ENCODE results near the gene UNC5A. TPM values are rescaled to one million over a fixed set of nuclear protein-coding genes. Genes with fewer than 3 reads are reported as not detected.
A peak's percentile ranks its signal among the peaks of the same experiment; 100 is the strongest.

The UNC5A gene
- total RNA-seq, 2 experiments from 2014 or later: not detected

DNA sequence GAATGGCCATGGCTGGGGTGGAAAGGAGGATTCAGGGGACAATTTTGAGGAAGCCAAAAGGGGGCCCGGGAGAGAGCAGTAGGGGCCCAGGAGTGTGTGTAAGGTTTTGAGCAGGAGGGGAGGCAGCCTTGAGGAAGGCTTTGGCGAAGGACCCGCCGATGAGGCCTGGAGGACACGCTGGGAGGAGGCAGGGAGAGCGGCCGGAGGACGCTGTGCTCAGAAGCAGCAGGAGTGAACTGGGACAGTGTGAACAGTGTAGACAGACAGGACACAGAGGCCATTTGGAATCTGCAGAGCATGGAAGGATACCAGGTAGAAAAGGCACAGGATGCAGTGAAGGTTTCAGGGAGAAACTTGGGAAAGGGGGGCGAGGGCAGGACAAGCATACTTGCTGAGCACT, 14.9 kb downstream of the UNC5A start:
- ATAC-seq: no peak
- no peak overlapping the region for H3K27ac Mint-ChIP-seq

DNA sequence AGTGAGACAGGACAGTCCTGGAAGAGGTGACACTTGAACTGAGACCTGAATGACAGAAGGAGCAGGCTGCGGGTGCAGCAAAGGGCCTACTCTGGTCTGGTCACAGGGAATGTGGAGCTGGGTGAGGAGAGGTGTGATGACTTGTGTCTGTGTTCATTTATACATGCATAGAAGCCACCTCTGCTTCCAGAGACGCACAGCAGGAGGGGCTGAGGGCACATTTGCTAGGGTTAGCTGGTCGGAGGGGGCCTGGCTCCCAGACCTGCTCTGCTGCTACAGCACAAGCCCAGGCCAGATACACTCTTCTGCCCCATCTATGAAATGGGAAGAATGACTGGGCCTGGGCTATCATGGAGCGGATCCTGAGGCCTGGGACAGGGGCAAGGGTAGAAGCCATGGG, 15.6 kb downstream of the UNC5A start:
- no peak for ATAC-seq
- H3K27ac Mint-ChIP-seq: no peak overlapping the region
- DNase-seq: no peak
- peaks cover 6% of the 10 kb centered on the region for H3K9me3 Mint-ChIP-seq (ENCODE audit: low read depth)
- no peak overlapping the region for H3K4me3 Mint-ChIP-seq
- H3K4me1 Mint-ChIP-seq: no peaks in the 10 kb centered on the region
- peaks cover 17% of the 10 kb centered on the region for H3K27me3 Mint-ChIP-seq
- CTCF ChIA-PET: interaction anchor here (1.0 kb wide), 1 partner anchor 165 kb away, joined by 3 read pairs; no protein-coding TSS in a partner anchor
- H3K36me3 Mint-ChIP-seq: no peaks in the 10 kb centered on the region

More for the DNA sequence above, 14.9 kb downstream of the UNC5A start:
- Mint-ChIP-seq H3K36me3 (no peaks in the 10 kb centered on the region), H3K27me3 (peaks cover 21% of the 10 kb centered on the region), H3K4me1 (no peaks in the 10 kb centered on the region), H3K9me3 (ENCODE audit: low read depth) (peaks cover under 1% of the 10 kb centered on the region), H3K4me3 (no peak overlapping the region)
- CTCF ChIA-PET: no interaction called here
- no peak for DNase-seq

DNA sequence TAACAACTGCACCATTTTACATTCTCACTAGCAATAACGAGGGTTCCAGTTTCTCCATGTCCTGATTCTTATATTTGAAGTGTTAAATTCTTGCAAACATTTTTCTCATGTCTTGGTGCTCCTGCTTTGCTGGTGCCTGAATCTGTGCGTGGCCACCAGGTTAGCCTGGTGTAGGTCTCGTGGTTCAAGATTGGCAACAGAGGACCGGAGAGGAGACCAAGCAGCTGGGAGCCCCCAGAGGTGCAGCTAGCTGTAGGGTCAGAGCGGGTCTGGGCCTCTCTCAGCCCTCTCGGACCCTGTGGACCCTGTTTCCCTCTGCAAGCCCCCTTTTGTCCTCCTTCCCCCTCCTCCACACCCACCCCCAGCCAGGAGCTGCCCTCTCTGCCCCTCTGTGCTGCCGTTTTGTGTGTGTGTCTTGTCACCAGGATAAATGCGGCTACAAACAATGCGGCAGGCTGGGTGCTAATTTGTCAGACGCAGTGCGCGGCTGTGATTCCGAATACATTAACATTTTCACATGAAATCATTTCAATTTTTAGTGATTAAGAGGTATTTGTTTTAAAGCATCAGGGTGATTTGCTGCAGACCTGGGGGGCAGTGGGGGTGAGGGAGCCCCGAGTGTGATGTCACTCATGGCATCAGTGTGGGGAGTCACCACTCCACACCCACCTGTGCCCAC, 17.5 kb downstream of the UNC5A start:
- no peak for DNase-seq
- CTCF ChIA-PET: no interaction called here
- Mint-ChIP-seq H3K9me3 (ENCODE audit: low read depth) (peaks cover 6% of the 10 kb centered on the region), H3K4me1 (no peaks in the 10 kb centered on the region), H3K27ac (no peak overlapping the region), H3K27me3 (peaks cover 8% of the 10 kb centered on the region), H3K4me3 (no peak overlapping the region), H3K36me3 (no peaks in the 10 kb centered on the region)
- ATAC-seq: no peak

DNA sequence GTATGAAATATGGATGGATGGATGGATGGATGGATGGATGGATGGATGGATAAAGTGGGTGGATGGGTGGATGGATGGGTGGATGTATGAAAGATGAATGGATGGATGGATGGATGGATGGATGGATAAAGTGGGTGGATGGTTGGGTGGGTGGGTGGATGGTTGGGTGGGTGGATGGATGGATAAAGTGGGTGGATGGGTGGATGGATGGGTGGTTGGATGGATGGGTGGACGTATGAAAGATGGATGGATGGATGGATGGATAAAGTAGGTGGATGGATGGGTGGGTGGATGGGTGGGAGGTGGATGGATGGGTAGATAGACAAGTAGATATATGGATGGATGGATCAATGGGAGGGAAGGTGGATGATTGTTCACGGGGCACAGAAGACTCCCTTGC, 19.0 kb downstream of the UNC5A start:
- CTCF ChIA-PET: no interaction called here
- H3K4me3 Mint-ChIP-seq: no peak overlapping the region
- DNase-seq (no peak), ATAC-seq (no peak)
- H3K36me3 Mint-ChIP-seq: no peaks in the 10 kb centered on the region
- peaks cover 10% of the 10 kb centered on the region for H3K27me3 Mint-ChIP-seq
- H3K4me1 Mint-ChIP-seq: no peaks in the 10 kb centered on the region
- H3K27ac Mint-ChIP-seq: no peak overlapping the region
- H3K9me3 Mint-ChIP-seq (ENCODE audit: low read depth): peaks cover 6% of the 10 kb centered on the region

DNA sequence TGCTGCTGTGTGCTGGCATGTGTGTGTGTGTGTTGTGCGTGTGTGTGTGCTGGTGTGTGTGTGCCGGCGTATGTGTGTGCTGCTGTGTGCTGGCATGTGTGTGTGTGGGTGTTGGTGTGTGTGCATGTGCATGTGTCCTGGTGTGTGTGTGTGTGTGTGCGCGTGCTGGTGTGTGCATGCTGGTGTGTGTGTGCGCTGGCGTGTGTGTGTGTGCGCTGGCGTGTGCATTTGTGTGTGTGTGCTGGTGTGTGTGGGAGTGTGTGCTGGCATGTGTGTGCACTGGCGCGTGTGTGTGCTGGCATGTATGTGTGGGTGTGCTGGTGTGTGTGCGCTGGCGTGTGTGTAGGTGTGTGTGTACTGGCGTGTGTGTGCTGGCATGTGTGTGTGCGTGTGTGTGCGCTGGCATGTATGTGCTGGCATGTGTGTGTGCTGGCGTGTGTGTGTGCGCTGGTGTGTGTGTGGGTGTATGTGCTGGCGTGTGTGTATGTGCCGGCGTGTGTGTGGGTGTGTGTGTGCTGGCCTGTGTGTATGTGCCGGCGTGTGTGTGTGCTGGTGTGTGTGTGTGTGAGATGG, 20.1 kb downstream of the UNC5A start:
- H3K9me3 Mint-ChIP-seq (ENCODE audit: low read depth): peaks cover 6% of the 10 kb centered on the region
- peaks cover 6% of the 10 kb centered on the region for H3K27me3 Mint-ChIP-seq
- no peak overlapping the region for H3K4me3 Mint-ChIP-seq
- no peaks in the 10 kb centered on the region for H3K36me3 Mint-ChIP-seq
- CTCF ChIA-PET: no interaction called here
- no peak overlapping the region for H3K27ac Mint-ChIP-seq
- no peak for DNase-seq
- no peaks in the 10 kb centered on the region for H3K4me1 Mint-ChIP-seq
- ATAC-seq: no peak

DNA sequence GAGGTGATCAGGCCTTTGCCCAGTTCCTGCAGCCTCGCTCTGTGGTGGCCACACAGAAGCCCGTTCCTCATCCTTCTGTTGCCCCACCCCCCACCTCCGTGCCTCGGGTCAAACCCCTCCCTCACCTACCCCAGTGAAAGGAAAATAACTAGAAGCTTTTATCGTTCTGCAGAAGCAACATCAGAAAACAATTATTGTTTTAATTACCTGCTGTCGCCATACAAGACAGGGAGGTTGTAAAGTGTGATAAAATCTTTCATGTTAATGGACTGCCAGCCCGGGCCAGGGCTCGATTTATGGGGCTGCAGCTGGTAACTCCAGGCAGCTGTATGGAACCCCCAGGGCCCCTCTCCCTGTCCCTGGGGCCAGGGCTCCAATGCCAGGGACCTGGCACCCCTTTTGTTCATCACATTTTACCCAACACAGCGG, 20.6 kb downstream of the UNC5A start:
- peaks cover 6% of the 10 kb centered on the region for H3K9me3 Mint-ChIP-seq (ENCODE audit: low read depth)
- H3K36me3 Mint-ChIP-seq: no peaks in the 10 kb centered on the region
- no peak overlapping the region for H3K27ac Mint-ChIP-seq
- H3K4me3 Mint-ChIP-seq: no peak overlapping the region
- H3K4me1 Mint-ChIP-seq: no peaks in the 10 kb centered on the region
- ATAC-seq (no peak), DNase-seq (no peak)
- peaks cover 8% of the 10 kb centered on the region for H3K27me3 Mint-ChIP-seq
- CTCF ChIA-PET: no interaction called here

DNA sequence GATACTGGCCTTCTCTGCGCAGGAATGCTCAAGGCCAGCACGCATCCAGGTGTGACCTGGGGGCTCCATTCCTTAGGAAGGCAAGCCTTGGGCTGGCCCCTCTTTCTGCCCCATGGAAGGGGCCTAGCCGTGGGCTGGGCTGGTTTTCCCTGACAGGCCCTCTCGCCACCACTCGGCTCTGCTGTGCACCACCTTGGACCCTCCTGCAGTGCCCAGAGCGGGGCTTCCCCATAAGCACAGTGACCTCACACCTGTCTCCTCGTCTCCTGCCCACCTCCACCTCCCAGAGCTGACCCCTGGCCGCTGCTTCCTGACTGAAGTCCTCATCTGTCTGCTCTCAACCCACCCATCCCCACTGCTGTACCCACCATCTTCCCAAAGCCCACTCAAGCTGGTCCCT, 21.1 kb downstream of the UNC5A start:
- ATAC-seq (no peak), DNase-seq (no peak)
- CTCF ChIA-PET: interaction anchor here (0.7 kb wide), 1 partner anchor 72 kb away, joined by 3 read pairs; no protein-coding TSS in a partner anchor
- Mint-ChIP-seq H3K4me1 (no peaks in the 10 kb centered on the region), H3K4me3 (no peak overlapping the region), H3K27me3 (peaks cover 8% of the 10 kb centered on the region), H3K36me3 (no peaks in the 10 kb centered on the region), H3K9me3 (ENCODE audit: low read depth) (peaks cover 6% of the 10 kb centered on the region), H3K27ac (no peak overlapping the region)

DNA sequence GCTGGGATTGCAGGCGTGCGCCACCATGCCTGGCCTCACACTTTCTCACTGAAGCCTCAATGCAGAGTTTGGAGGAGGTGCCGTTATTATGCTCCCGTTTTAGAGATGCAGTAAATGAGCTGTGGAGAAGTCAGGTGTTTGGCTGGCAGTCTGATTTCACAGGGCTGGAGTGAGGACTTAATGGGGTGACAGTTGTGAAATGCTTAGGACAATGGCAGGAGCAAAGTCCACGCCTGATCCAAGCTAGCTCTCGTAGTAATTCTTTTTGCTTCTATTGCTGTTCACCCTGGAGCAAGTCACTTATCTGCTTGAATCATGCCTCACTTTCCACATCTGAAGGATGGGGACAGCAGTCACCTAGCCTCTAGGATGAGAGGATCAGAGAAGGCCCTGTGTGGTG, 21.8 kb downstream of the UNC5A start:
- CTCF ChIA-PET: interaction anchor here (0.7 to 1.1 kb wide), 2 partner anchors 71 to 425 kb away, joined by 3 read pairs; no protein-coding TSS in a partner anchor
- no peaks in the 10 kb centered on the region for H3K36me3 Mint-ChIP-seq
- no peak overlapping the region for H3K27ac Mint-ChIP-seq
- H3K4me1 Mint-ChIP-seq: no peaks in the 10 kb centered on the region
- ATAC-seq (no peak), DNase-seq (no peak)
- no peak overlapping the region for H3K4me3 Mint-ChIP-seq
- H3K9me3 Mint-ChIP-seq (ENCODE audit: low read depth): peaks cover 6% of the 10 kb centered on the region
- peaks cover 8% of the 10 kb centered on the region for H3K27me3 Mint-ChIP-seq

DNA sequence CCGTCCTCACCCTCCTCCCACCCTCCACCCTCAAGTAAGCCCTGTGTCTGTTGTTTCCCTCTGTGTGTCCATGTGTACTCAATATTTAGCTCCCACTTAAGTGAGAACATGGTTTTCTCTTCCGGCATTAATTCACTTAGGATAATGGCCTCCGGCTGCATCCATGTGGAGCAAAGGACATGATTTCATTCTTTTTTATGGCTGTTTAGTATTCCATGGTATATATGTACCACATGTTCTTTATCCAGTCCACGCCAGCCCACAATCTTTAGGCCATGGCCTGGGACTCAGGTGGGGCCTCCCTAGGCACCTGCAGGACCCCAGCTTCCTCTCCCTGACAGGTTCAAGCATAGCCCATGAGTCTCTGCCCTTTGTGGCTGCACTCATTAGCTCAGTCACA, 22.9 kb downstream of the UNC5A start:
- Mint-ChIP-seq H3K27me3 (peaks cover 8% of the 10 kb centered on the region), H3K36me3 (no peaks in the 10 kb centered on the region), H3K9me3 (ENCODE audit: low read depth) (peaks cover 6% of the 10 kb centered on the region), H3K27ac (no peak overlapping the region), H3K4me1 (no peaks in the 10 kb centered on the region), H3K4me3 (no peak overlapping the region)
- ATAC-seq (no peak), DNase-seq (no peak)
- CTCF ChIA-PET: interaction anchor here (1.1 kb wide), 1 partner anchor 426 kb away, joined by 3 read pairs; no protein-coding TSS in a partner anchor

DNA sequence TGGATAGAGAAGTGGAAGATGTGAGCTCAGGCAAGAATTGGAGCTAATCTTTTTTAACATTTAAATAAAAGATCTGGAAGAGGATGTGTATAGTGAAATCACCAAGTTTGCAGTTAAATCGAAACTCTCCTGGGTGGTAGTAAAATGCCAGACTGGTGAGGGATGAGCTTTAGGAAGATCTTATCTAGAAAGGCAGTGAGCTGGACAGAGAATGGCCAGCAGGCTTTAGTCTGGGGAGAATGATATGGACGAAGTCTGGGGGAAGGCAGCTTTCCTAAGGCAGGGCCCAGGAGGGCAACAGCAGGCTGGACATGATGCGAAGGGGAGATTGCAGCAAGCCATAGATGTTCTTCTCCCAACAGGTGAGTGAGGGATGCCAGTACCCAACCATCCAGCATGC, 25.6 kb downstream of the UNC5A start:
- ATAC-seq (no peak), DNase-seq (no peak)
- H3K27ac Mint-ChIP-seq: no peak overlapping the region
- no peaks in the 10 kb centered on the region for H3K36me3 Mint-ChIP-seq
- peaks cover 8% of the 10 kb centered on the region for H3K27me3 Mint-ChIP-seq
- H3K4me1 Mint-ChIP-seq: no peaks in the 10 kb centered on the region
- H3K4me3 Mint-ChIP-seq: no peak overlapping the region
- no peaks in the 10 kb centered on the region for H3K9me3 Mint-ChIP-seq (ENCODE audit: low read depth)
- CTCF ChIA-PET: interaction anchor here (0.7 to 1.2 kb wide), 2 partner anchors 175 to 450 kb away, joined by 3 read pairs; no protein-coding TSS in a partner anchor

DNA sequence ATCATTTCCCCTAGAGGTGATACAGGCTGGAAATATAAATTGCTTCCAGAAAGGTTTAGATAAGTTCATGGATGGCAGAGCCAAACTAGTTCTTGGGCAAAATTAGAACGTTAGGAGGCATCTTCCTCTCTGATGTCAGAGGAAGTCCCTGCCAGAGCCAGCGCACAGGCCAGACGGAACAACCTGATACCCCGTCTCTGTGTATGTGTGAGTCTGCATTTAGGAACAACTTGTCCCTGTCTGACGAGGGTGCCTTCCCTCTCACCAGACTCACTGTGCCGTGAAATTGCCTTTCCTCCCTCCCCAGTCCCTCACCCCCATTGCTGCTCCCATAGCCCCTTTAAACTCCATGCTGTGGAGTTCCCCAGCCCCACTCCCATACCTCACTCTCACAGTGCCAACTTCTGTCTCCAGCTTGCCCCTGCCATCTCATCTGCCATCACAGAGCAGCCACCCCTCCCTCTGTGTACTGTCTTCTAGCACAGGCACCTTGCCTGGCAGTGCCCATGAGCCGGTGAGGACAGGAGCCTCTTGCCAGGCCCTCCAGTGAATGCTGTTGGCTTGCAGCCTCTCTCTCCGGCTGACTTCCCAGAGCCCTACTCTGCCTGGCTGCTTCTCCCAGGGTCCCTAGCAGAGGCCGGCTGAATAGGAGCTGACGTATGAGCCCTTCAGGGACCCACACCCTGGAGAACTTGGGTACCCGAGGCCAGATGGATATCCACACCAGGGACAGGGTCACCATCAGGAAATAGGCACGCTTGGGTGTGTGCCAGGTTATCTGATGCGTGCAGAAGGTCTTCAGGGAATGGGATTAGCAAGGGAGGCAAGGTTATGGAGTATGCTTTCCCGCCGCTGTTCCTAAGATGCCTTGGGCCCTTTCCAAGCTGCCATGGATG, 26.7 kb downstream of the UNC5A start:
- Mint-ChIP-seq H3K27me3 (peaks cover 8% of the 10 kb centered on the region), H3K36me3 (no peaks in the 10 kb centered on the region), H3K9me3 (ENCODE audit: low read depth) (no peaks in the 10 kb centered on the region), H3K4me1 (no peaks in the 10 kb centered on the region), H3K27ac (no peak overlapping the region), H3K4me3 (no peak overlapping the region)
- CTCF ChIA-PET: no interaction called here
- no peak for ATAC-seq
- DNase-seq: no peak

DNA sequence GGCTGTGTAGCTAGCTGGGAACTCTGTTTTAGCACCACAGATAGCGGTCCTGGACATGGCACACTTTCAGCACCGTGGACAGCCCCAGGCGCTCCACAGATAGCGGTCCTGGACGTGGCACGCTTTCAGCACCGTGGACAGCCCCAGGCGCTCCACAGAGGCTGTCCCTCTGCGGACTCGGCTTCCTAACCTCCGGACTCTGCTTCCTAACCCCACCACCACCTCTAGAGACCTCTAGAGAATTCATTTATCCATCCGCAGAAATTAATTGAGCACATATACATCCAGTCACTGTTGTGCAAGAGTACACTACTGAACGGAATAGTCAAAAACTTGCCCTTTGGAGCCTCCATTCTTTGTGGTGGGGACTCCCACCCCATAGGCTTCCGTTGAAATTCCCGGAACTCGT, 27.4 kb downstream of the UNC5A start:
- Mint-ChIP-seq H3K36me3 (no peaks in the 10 kb centered on the region), H3K27ac (no peak overlapping the region), H3K4me1 (no peaks in the 10 kb centered on the region), H3K9me3 (ENCODE audit: low read depth) (no peaks in the 10 kb centered on the region), H3K27me3 (peaks cover 8% of the 10 kb centered on the region), H3K4me3 (no peak overlapping the region)
- ATAC-seq: peak; percentile 99
- CTCF ChIA-PET: interaction anchor here (0.8 kb wide), 1 partner anchor 177 kb away, joined by 6 read pairs; no protein-coding TSS in a partner anchor
- peak; percentile 88 for DNase-seq

DNA sequence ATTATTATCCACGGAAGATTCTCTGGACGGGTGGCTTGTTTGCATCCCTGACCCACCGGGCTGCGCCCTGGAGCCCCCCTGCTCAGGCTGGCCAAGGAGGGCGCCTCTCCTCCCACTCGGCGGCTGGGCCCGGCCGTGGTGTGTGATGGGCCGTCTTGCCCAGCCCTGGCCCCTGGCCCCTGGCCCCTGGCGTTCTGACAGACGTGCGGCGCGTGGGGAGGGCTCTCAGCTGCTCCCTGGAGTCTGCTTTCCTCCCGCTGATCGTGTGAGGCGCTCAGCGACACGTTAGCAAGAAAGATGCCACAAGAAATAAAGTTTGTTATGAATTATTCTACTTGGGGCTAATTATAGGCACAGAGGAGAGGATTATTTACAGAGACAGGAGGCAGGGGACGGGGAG, 33.3 kb downstream of the UNC5A start:
- H3K36me3 Mint-ChIP-seq: no peaks in the 10 kb centered on the region

More for the DNA sequence above, 33.3 kb downstream of the UNC5A start:
- Mint-ChIP-seq H3K4me3 (no peak overlapping the region), H3K9me3 (ENCODE audit: low read depth) (no peaks in the 10 kb centered on the region), H3K27me3 (peaks cover 12% of the 10 kb centered on the region), H3K4me1 (no peaks in the 10 kb centered on the region), H3K27ac (no peak overlapping the region)
- ATAC-seq (no peak), DNase-seq (no peak)
- CTCF ChIA-PET: no interaction called here
